ENCODE data around the gene FBXW9.
A peak's percentile ranks its signal among the peaks of the same experiment; 100 is the strongest.
"Not testable (repeated sequence)": the region's sequence is repeated elsewhere in the genome, so short reads cannot be mapped to it uniquely, and the experiment has no call there.

FBXW9 gene

GRCh38 chr19:12680034-12680433, 16.4 kb downstream of the FBXW9 start:
- no peak for DNase-seq (ENCODE audit: low spot score)

GRCh38 chr19:12678039-12678438, 18.4 kb downstream of the FBXW9 start:
- not testable (repeated sequence) for DNase-seq (ENCODE audit: low spot score)

DNA sequence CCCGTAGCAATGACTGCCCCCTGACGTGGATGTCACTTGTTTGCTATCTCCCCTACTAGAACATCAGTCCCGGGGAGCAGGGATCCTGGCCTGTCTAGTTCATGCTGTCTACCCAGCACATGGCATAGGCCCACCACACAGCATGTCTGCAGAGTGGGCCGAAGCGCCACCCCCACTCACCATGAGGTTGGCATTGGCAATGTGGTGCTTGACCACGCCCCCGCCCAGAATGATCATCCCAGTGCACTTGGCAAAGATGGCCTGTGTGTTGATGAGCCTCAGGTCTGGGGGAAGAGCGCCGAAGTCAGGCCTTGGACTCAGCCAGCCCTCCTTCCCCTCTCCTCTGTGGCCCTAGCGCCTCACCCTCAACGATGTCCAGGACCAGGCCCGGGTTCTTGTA, 19.5 kb downstream of the FBXW9 start:
- no peak for DNase-seq (ENCODE audit: low spot score)

DNA sequence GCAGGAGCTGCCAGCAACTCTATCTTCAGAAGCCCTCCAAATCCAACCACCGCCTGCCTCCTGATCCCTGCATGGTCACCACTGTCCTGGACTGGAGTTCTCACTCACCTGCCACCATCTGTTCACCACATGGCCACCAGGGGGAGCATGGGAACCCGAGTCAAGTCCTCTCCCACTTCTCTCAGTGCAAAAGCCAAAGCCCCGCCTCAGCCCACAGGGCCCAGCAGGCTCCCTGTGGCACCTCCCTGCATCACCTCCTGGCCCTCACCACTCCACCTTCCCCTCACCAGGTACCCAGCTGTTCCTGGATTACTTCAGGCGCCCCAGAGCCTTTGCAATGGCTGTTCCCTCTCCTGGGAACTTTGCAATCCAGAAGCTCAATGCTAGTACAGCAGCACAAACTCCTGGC, 20.0 kb downstream of the FBXW9 start:
- DNase-seq (ENCODE audit: low spot score), result peak; percentile 84

DNA sequence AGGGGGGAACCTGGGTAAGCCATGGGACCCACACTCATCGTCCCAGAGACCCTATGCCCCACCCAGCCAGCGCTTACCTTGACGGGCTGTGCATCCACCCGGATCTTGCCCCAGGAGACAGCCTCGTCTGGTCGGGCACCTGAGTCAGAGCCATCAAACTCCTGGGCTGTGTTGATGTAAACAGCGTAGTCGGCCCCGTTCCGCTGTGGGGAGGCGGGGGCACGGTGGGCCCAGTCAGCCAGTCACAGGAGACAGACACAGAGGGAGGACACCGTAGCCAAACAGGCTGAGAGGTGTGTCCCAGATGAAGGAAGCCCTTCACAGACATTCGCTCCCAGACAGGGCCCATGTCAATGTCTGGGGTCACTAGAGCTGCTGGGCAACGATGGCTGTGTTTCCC, 20.5 kb downstream of the FBXW9 start:
- no peak for DNase-seq (ENCODE audit: low spot score)

DNA sequence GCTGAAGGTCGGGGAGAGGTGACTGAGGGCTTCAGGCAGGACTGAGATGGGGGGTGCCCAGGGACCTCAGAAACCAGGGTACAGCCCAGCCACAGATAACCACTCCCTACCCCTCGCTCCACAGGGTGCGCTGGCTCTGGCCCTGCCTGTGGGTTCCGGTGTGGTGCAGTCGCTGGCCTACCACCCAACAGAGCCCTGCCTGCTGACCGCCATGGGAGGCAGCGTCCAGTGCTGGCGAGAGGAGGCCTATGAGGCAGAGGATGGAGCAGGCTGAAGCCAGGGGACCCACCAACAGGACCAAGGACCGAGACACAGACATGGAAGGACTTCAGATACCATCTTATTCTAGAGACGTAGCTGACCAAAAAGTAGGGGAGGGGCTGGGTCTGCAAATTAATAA, 21.0 kb downstream of the FBXW9 start:
- no peak for DNase-seq (ENCODE audit: low spot score)

DNA sequence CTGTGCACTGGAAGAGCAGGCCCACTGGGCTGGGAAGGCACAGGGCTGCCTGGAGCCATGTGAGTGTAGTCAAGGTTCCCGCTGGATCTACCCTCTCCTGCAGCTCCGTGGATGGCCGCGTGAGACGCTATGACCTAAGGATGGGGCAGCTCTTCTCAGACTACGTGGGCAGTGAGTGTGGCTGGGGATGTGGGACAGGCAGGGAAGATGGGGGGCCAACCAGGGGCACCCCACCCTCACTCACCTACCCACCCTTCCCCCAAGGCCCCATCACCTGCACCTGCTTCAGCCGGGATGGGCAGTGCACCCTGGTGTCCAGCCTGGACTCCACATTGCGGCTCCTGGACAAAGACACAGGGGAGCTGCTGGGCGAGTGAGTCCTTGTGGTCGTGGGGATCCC, 23.7 kb downstream of the FBXW9 start:
- no peak for DNase-seq (ENCODE audit: low spot score)

DNA sequence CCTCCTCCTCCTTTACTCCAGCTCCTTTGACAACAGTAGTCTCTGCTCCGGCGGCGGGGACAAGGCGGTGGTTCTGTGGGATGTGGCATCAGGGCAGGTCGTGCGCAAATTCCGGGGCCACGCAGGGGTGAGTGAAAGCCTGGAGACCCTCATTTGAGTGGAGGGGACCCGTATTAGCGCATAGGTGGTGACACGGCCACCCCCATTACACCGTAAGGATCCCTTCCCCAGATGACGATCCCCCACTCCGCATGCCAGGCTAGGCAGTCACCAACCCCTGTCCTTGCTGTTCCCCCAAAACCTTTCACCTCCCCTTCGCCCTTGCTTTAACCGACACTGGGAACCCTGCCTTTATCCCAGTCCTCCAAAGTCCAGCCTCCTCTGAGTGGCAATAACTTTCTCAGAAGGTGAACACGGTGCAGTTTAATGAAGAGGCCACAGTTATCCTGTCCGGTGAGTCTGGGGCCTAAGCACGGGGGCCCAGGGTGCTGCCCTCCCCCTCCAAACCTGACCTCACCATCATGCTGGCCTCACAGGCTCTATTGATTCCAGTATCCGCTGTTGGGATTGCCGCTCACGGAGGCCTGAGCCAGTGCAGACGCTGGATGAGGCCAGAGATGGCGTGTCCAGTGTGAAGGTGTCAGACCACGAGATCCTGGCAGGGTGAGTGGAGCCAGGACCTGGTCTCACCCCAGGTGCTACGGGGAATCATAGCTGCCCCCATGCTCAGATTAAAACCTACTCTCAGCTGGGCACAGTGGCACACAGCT, 26.1 kb downstream of the FBXW9 start:
- no peak for DNase-seq (ENCODE audit: low spot score)

DNA sequence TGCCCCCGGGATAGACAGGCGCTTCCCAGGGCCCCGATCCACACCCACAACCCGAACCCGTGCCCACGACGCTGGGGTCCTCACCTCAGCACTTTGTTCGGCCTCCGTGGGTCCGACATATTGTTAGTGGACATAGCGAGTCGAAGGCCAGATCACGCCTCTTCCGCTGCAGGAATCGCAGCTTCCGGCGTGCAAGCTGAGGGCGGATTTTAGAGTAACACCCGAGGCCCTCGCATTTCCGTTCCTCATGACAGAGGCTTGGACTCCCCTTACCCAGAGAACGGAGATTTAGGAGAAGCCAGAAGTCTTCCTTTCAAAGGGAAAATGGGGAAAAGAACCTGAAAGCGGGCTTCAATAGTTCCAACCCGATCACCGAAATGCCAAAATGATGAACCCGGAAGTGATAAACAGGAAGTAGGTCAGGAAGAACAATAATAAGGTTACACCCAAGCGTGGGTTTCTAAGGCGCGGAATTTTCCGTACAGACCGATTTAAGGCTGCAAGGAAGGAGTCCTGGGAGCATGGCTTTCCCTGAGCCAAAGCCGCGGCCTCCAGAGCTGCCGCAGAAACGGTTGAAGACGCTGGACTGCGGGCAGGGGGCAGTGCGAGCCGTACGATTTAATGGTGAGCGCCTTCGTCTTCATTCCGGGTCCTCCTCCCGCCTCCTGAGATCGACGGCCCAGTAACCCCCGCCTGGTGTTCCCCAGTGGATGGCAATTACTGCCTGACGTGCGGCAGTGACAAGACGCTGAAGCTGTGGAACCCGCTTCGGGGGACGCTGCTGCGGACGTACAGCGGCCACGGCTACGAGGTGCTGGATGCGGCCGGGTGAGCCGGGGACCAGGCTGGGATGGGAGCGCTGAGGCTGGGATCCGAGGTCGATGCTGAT, 26.9 kb downstream of the FBXW9 start:
- peak; percentile 87 for DNase-seq (ENCODE audit: low spot score)

DNA sequence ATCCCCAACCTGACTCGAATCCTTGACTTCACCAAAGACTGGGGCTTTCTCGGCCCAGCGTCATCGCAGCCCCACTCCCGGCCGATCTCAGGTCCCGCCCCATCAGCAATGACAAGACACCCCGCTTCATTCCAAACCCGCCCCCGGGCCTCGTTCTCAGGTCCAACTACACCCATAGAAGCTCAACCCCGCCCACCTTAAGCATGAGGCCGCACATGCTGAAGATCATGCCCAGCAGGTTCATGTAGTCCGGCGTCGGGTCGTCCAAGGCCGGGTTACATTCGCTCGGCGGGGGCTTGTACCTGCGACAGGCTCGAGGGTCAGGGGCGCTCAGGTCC, 27.5 kb downstream of the FBXW9 start:
- DNase-seq (ENCODE audit: low spot score), result peak; percentile 57

DNA sequence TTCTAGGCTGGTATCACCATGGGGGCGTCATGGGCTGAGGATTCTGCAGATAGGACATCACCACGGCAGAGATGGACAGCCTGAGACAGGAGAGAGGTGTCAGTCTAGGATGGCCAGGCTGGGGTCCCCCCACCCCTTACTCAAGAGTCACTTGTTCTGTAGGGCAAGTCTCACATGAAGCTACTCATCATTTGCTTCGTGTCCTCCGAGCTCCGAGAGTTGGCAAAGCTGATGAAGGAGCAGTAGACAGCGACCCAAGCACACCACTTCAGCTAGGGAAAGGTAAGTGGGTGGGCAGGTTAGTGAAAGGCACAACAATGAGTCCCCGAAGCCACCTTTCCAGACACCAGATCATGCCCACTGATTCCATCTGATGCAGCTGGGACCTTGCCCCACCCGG, 28.1 kb downstream of the FBXW9 start:
- DNase-seq (ENCODE audit: low spot score), result no peak

DNA sequence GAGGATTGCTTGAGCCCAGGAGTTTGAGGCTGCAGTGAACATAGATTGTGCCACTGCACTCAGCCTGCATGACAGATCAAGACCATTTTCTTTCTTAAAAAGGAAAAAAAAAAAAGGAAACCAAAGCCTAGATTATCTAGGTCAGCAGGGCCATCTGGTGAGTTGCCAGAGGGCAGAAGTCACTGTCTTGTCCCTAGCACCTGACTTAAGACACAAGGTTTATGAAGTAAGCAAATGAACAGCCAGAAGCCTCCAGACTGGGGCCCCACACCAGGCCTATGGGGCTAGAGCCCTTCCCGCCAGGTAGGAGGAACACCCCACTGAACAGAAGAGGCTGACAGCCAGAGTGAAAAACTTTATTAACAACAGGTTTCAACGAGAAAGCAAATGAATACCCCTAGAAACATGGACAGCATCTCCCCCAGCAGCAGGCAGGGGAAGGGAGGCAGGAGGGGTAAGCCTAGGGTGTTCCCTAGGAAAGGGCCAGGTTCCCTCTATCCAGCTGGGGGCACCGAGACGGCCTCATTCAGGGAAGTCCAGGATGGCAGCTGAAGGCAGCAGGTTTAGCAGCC, 28.6 kb downstream of the FBXW9 start:
- DNase-seq (ENCODE audit: low spot score), result no peak

GRCh38 chr19:12666265-12667048, 30.0 kb downstream of the FBXW9 start, which contains the start of the genes MAN2B1 and WDR83:
TSS of gene MAN2B1 (minus strand) at chr19:12666742. CDS start at chr19:12666701, 41 bp downstream.
TSS of gene WDR83 (plus strand) at chr19:12666807. CDS start at chr19:12669791, 2,984 bp downstream.
- peak; percentile 69 for DNase-seq (ENCODE audit: low spot score)

- DNase-seq (ENCODE audit: low spot score), result peak; percentile 52
These were observed 30.7 kb downstream of the FBXW9 start for GRCh38 chr19:12665671-12666264.

DNA sequence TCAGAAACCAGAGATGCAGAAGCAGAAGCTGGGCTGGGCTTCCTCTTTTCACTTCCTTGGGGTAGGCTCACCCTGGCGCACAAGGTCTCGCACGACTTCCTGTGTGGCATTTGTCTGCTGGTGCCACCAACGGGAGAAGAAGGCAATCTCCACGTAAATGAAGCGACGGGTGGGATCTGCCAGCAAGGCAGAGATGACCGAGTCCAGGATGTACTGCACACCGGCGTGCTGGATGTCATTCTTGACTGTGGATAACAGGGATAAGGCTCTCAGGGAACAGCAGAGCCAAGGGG, 31.2 kb downstream of the FBXW9 start:
- DNase-seq (ENCODE audit: low spot score), result no peak

DNA sequence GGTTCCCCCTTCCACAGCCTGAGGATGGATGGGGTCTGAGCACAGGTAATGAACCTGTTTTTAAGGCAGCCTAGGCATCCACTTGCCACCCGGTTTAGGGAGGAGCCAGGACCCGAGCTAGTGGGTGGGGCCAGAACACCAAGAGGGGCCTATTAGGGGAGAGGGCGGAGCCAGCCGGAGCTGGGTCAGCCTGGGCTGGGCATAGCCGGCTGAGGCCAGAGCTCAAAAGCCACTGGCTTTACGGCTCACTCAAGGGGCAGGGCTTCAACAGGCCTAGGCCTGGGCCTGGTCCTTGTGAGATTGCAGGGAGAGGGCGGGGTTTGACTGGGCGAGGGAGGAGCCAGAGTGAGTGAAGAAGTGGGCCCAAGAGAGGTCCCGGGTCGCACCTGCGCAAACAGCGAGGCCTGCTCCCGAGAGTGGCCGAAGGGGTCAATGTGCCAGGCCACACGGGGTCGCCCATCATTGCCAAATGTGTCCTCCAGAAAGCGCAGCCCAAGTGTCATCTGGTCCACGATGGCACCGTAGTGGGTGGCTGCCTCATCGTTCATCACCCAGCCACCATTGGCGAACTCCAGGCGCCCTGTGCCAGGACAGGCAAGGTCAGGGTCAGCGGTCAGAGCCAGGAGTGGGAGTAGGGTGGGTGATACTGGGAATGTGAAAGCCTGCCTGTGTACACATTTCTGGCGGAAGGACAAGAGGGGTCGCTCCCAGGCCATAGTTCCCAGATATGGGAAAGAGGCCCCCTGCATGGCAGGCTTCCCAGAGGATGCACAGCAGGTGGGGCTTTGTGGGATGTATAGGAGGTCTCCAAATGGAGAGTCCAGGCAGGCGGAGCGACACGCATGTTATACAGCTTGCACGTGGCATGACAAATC, 31.8 kb downstream of the FBXW9 start:
- no peak for DNase-seq (ENCODE audit: low spot score)

GRCh38 chr19:12660980-12661379, 35.5 kb downstream of the FBXW9 start:
- no peak for DNase-seq (ENCODE audit: low spot score)

- DNase-seq (ENCODE audit: low spot score), result no peak
These were observed 38.5 kb downstream of the FBXW9 start for GRCh38 chr19:12657966-12658365.

- DNase-seq (ENCODE audit: low spot score), result no peak
These were observed 39.4 kb downstream of the FBXW9 start for GRCh38 chr19:12656899-12657571.

DNA sequence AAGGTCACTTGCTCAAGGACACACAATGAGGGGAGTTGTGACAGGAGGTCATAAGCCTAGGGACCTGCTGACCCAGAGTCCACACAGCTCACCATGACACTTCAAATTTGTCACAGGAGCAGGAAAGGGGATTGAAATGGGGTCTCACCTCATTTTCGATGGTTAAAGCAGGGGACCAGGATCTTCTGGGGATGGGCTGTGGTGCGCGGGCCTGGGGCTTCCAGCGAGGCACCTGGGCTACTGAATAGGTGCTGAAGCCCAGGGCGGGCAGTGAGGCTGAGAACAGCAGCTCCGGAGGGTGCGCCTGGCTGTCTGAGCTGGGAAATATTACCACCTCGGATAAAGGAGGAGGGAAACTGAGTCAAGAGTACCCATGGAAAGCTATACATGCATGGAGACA, 40.9 kb downstream of the FBXW9 start:
- no peak for DNase-seq (ENCODE audit: low spot score)

All from kidney tubule cell (primary cell).